ENCODE measurements around the gene TCF7L1. TPM values are rescaled to one million over a fixed set of nuclear protein-coding genes. Genes with fewer than 3 reads are reported as not detected.

Gene TCF7L1
- total and polyA plus RNA-seq, 2 of the 13 experiments (the other 11 are each of a cell fraction or from before 2014, with no cell fraction given), result 0.04 to 0.15 TPM

DNA sequence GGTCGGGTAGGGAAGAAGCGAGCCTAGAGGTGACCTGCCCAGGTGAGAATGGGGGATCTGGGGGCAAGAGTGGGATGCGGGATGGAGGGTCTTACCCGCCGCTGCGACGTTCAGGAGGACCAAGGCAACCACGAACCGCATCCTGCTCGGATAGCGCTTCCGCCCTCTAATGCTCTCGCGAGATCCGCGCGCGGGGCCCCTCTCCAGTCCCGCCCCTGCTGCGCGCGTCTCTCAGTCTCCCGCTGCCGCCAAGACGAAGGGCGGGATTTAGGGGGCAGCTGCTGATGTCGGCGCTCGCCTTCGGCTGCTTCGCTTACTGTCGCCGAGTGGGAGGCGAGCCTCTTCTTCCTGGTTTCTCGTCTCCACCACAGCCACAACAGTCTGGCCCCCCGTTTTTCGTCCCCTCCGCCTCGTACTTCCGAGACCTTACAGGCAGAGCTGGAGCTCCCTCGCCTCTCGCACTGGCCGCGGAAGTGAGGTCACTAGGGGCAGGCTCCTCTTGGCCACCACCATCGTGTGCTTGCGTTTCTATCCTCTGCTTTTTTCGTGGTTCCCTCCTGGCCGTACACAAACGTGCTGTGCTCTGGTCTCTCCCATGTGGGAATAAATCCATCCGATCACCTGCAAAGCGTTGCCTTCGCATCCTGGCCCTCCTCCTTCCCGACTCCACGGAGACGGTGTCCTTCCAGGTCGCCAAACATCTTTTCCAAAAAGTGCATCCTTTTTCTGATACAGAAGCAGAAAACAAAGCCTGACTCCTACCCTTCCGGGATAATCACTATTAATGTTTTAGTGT is 194.8 kb downstream of the TCF7L1 start, which contains the start of gene TGOLN2 (continued):
- TF ChIP-seq ZBTB34 (CRISPR knock-in tag; IDR thresholded peaks at IDR 0.05), result peak; percentile 61; the same call in 1 of the 2 replicates
- TF ChIP-seq, protein P1, sequence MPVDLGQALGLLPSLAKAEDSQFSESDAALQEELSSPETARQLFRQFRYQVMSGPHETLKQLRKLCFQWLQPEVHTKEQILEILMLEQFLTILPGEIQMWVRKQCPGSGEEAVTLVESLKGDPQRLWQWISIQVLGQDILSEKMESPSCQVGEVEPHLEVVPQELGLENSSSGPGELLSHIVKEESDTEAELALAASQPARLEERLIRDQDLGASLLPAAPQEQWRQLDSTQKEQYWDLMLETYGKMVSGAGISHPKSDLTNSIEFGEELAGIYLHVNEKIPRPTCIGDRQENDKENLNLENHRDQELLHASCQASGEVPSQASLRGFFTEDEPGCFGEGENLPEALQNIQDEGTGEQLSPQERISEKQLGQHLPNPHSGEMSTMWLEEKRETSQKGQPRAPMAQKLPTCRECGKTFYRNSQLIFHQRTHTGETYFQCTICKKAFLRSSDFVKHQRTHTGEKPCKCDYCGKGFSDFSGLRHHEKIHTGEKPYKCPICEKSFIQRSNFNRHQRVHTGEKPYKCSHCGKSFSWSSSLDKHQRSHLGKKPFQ (CRISPR knock-in tag; IDR thresholded peaks at IDR 0.05; ENCODE audit: insufficient replicate concordance), result peak; percentile 81
- TF ChIP-seq RNF2 (conservative IDR thresholded peaks at IDR 0.05; ENCODE audit: low read depth), result peak; percentile 95
- peak; percentile 98 for TF ChIP-seq ZNF225 (CRISPR knock-in tag; IDR thresholded peaks at IDR 0.05)
- TF ChIP-seq TBP (CRISPR knock-in tag; IDR thresholded peaks at IDR 0.05), result 0 out of 2 replicates have a peak, but pooled peaks have one; percentile 64
- peak; percentile 98 for TF ChIP-seq E2F1 (CRISPR knock-in tag; IDR thresholded peaks at IDR 0.05)
- peak; percentile 97 for TF ChIP-seq DMAP1 (CRISPR knock-in tag; IDR thresholded peaks at IDR 0.05)
- TF ChIP-seq, protein P2, sequence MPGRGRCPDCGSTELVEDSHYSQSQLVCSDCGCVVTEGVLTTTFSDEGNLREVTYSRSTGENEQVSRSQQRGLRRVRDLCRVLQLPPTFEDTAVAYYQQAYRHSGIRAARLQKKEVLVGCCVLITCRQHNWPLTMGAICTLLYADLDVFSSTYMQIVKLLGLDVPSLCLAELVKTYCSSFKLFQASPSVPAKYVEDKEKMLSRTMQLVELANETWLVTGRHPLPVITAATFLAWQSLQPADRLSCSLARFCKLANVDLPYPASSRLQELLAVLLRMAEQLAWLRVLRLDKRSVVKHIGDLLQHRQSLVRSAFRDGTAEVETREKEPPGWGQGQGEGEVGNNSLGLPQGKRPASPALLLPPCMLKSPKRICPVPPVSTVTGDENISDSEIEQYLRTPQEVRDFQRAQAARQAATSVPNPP (CRISPR knock-in tag; IDR thresholded peaks at IDR 0.05), result 0 out of 2 replicates have a peak, but pooled peaks have one; percentile 76
- TF ChIP-seq HOXD1 (CRISPR knock-in tag; IDR thresholded peaks at IDR 0.05), result peak; percentile 95
- TF ChIP-seq ZNF33B (CRISPR knock-in tag; IDR thresholded peaks at IDR 0.05), result peak; percentile 87; the same call in 1 of the 2 replicates
- TF ChIP-seq MIER2 (CRISPR knock-in tag; IDR thresholded peaks at IDR 0.05), result peak; percentile 84
- TF ChIP-seq ARNT (IDR thresholded peaks at IDR 0.05), result no peak
- TF ChIP-seq ZNF670 (CRISPR knock-in tag; IDR thresholded peaks at IDR 0.05; ENCODE audit: borderline replicate concordance), result peak; percentile 77; the same call in 1 of the 2 replicates
- peak; percentile 92 for TF ChIP-seq MED13 (CRISPR knock-in tag; IDR thresholded peaks at IDR 0.05)
- TF ChIP-seq MAFK (conservative IDR thresholded peaks at IDR 0.05 in 1 of 2, IDR thresholded peaks at IDR 0.05 in 1 of 2; ENCODE audit: low read length in 2 of 2), result no peak
- TF ChIP-seq ZNF558 (CRISPR knock-in tag; IDR thresholded peaks at IDR 0.05; ENCODE audit: borderline replicate concordance), result peak; percentile 63; the same call in 1 of the 2 replicates
- peak; percentile 95 for TF ChIP-seq U2AF1 (optimal IDR thresholded peaks at IDR 0.05; ENCODE audit: low read depth, low read length)
- TF ChIP-seq HMG20A (CRISPR knock-in tag; IDR thresholded peaks at IDR 0.05; ENCODE audit: borderline replicate concordance), result peak; percentile 35; the same call in 1 of the 2 replicates
- no peak for TF ChIP-seq FOXK2 (IDR thresholded peaks at IDR 0.05)
- no peak for TF ChIP-seq ATF7 (IDR thresholded peaks at IDR 0.05)
- peak; percentile 69 for TF ChIP-seq ATF7 (CRISPR knock-in tag; IDR thresholded peaks at IDR 0.05)
- TF ChIP-seq SPEN (CRISPR knock-in tag; IDR thresholded peaks at IDR 0.05; ENCODE audit: low read depth), result peak; percentile 98
- no peak for TF ChIP-seq SNRNP70 (IDR thresholded peaks at IDR 0.05; ENCODE audit: low read depth, low read length)
- TF ChIP-seq SRSF1 (optimal IDR thresholded peaks at IDR 0.05; ENCODE audit: low read depth, low read length), result peak; percentile 68
- peak; percentile 49 for TF ChIP-seq PHF5A (CRISPR knock-in tag; IDR thresholded peaks at IDR 0.05; ENCODE audit: low read depth, unreplicated experiment)
- TF ChIP-seq ZNF530 (CRISPR knock-in tag; IDR thresholded peaks at IDR 0.05; ENCODE audit: low read depth), result no peak
- TF ChIP-seq SMAD1 (CRISPR knock-in tag; IDR thresholded peaks at IDR 0.05; ENCODE audit: borderline replicate concordance, low read depth), result peak; percentile 82; the same call in 1 of the 2 replicates

Data from HepG2 (cell line).